Measurements from ENCODE around the gene PCYOX1L. TPM values are rescaled to one million over a fixed set of nuclear protein-coding genes. Genes with fewer than 3 reads are reported as not detected.

PCYOX1L gene
- total RNA-seq, 4 donors from 2014 or later = 2.1 to 4.6 (median 3.1) TPM

DNA sequence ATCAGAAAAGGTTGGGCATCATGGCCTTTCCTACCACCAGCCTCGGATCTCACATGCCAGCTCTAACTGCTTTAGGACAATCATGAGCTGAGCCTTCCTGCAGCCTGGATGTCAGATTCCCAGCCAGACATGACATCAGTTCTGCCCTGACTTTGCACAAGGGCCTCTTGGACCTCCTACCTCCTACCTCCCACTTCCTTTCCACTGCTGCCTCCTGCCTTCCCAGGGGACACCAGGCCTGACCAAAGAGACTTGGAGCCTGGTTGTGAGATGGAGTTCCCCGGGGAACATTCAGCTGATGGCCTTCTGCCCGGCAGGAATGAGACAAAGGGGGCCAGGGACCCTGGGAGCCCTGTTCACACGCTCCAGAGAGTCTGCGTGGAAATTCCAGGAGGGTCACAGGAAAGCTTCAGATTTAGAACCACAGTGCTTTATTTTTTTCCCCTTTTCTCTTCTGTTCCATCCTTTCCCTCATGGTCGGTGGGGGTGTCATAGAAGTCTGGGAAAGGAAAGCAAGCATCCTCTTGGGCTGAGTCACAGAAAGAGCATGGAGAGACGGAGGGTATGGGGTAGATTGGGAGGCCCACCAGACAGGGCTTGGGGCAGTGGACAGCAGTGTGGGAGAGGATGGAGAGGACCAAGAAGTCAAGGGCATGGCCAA lies 56.7 kb downstream of the PCYOX1L start:
- peaks cover 0 to 59% (median 6%) of the 10 kb centered on the region in 3 donors for H3K4me1 ChIP-seq
- intact Hi-C loops (cut with DNase I) = loop anchor here (2.0 kb wide), 1 partner anchor 42 kb away; no protein-coding TSS in a partner anchor
- H3K9me3 ChIP-seq = no peaks in the 10 kb centered on the region
- no peak for TF ChIP-seq POLR2A (IDR thresholded peaks at IDR 0.05)
- TF ChIP-seq, protein P1, sequence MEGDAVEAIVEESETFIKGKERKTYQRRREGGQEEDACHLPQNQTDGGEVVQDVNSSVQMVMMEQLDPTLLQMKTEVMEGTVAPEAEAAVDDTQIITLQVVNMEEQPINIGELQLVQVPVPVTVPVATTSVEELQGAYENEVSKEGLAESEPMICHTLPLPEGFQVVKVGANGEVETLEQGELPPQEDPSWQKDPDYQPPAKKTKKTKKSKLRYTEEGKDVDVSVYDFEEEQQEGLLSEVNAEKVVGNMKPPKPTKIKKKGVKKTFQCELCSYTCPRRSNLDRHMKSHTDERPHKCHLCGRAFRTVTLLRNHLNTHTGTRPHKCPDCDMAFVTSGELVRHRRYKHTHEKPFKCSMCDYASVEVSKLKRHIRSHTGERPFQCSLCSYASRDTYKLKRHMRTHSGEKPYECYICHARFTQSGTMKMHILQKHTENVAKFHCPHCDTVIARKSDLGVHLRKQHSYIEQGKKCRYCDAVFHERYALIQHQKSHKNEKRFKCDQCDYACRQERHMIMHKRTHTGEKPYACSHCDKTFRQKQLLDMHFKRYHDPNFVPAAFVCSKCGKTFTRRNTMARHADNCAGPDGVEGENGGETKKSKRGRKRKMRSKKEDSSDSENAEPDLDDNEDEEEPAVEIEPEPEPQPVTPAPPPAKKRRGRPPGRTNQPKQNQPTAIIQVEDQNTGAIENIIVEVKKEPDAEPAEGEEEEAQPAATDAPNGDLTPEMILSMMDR (IDR thresholded peaks at IDR 0.05) = no peak
- 42 to 68% methylated on average over 4 to 7 of the region's 7 CpGs for WGBS, 2 donors
- H3K4me3 ChIP-seq = peak overlapping the region in 3 of 4 donors; percentile 51 to 66 (median 52)
- no peaks in the 10 kb centered on the region for H3K27me3 ChIP-seq
- peak overlapping the region; percentile 53 to 90 (median 88) for H3K27ac ChIP-seq
- DNase-seq = no peak
- peaks cover 0 to 10% (median 7%) of the 10 kb centered on the region in 3 donors for H3K36me3 ChIP-seq

DNA sequence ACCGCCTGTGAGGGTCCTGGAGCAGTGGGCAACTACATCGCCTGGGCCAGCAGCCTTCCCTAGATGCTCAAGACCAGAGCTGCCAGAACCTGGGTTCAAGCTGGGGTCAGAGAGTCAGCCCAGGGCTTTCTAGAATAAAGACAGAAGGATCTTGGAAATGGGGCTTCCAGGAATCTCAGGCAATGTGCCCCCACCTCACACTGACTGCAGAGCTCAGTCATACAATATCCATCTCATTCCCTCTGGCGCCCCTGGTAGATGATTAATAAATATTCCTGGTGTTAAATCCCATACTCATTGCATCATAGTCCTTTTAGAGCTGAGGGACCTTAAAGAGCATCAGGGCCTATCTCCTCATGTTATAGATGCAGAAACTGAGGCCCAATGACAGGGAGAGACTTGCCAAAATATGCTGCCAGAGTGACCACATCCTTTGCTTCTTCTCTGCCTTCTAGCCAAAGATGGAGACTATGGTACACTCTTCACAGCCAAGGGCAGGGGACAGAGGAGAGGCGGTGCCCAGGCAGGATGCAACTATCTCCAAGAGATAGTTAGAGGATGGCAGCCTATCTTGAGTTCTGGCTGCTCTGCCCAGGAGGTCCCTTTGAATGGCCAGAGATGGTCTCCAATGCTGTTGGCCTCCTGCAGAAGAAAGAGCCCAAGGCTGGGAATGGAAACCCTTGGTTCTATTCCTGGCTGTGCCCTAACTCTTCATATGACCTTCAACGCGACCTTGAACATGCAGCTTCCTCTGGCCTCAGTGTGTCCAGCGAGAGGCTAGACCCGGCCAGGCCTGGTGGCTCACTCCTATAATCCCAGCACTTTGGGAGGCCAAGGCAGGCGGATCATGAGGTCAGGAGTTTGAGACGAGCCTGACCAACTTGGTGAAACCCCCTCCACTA lies 57.5 kb downstream of the PCYOX1L start:
- no peaks in the 10 kb centered on the region for H3K27me3 ChIP-seq
- DNase-seq = no peak
- TF ChIP-seq POLR2A (IDR thresholded peaks at IDR 0.05) = no peak
- TF ChIP-seq, protein P1 (IDR thresholded peaks at IDR 0.05) = no peak
- H3K4me1 ChIP-seq = peaks cover 0 to 66% (median 12%) of the 10 kb centered on the region in 3 donors
- peak overlapping the region; percentile 53 to 90 (median 88) for H3K27ac ChIP-seq
- intact Hi-C loops (cut with DNase I) = loop anchor here (2.0 kb wide), 1 partner anchor 43 kb away; no protein-coding TSS in a partner anchor
- 62 to 71% methylated on average over 5 to 8 of the region's 10 CpGs for WGBS, 2 donors
- peaks cover 0 to 7% (median 1%) of the 10 kb centered on the region in 3 donors for H3K36me3 ChIP-seq
- H3K4me3 ChIP-seq = peak overlapping the region in 3 of 4 donors; percentile 51 to 66 (median 52)
- H3K9me3 ChIP-seq = no peaks in the 10 kb centered on the region

DNA sequence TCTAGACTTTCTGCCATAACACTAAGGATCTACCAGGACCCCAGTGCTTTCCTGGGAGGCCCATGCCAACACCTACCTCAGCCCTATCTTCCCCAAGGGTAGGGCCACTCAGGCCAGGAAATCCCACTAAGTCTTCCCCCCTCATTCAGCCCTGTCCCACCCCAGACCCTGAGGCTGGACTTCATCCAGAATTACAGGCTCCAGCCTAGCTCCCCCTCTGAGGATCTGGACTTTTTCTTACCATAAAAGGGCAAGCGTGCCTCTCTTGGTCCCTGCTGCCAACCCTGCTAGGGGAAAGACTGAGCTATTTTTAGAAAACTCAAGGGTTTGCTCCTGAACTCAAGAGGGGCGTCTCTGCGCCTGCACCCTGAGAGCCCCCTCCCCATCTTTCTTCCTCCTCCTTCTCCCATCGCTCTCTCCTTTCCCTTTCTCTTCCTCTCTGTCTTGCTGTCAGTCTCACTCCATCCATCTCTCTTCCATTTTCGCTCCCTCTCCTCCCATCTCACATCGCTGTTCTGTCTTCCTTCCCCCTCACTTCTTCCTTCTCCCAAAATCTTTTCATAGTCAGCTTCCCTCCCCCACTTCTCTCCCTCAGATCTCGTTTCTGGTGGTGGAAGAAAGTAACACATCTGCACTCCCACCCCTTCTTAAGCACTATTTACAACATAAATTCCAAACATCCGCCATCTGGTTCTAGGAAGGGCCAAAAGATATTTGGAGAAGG lies 59.3 kb downstream of the PCYOX1L start:
- peak overlapping the region; percentile 53 to 90 (median 88) for H3K27ac ChIP-seq
- 45 to 56% methylated on average over 8 of the region's 8 CpGs for WGBS, 2 donors
- no peaks in the 10 kb centered on the region for H3K27me3 ChIP-seq
- peak overlapping the region in 3 of 4 donors; percentile 25 to 66 (median 51) for H3K4me3 ChIP-seq
- no peaks in the 10 kb centered on the region for H3K9me3 ChIP-seq
- intact Hi-C loops (cut with DNase I) = no loop called here
- no peak for TF ChIP-seq POLR2A (IDR thresholded peaks at IDR 0.05)
- TF ChIP-seq, protein P1 (IDR thresholded peaks at IDR 0.05) = no peak
- DNase-seq = no peak
- H3K4me1 ChIP-seq = peaks cover under 1 to 81% (median 27%) of the 10 kb centered on the region in 3 donors
- peaks cover 0 to 9% (median 0%) of the 10 kb centered on the region in 3 donors for H3K36me3 ChIP-seq

DNA sequence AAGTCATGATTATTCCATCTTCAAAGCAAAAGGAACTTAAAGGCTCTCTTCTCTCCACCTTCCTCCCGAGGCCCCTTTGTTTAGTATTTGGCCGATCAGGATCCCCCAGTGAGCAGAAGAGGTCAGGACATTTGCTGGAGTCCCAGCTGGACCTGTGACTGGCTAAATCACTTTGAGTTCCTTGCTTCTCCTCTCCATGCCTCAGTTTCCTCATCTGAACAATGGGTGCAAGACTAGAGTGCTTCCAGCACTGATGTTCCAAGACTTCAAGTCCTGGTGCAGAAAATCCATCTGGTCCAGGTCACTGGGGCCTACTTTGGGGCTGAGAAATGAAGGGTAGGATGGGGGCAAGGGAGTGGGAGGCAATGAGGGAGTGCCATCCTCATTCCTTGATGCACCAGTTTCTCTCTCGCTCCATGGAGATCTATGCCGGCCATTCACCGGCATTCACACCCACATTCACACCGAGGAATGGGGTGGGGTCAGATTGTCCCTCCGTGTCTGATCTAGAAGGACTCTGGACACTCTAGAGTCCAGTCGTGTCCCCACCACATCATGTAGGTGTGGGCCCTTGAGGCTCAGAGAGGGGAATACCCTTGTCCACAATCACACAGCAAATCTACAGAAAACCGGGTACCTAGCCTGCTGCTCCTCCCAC lies 60.0 kb downstream of the PCYOX1L start:
- Histone ChIP-seq H3K9me3 (no peaks in the 10 kb centered on the region), H3K4me3 (peak overlapping the region in 3 of 4 donors; percentile 13 to 66 (median 25)), H3K4me1 (peaks cover 7 to 82% (median 34%) of the 10 kb centered on the region in 3 donors), H3K27ac (peak overlapping the region; percentile 53 to 90 (median 88)), H3K36me3 (peaks cover 0 to 9% (median 0%) of the 10 kb centered on the region in 3 donors), H3K27me3 (no peaks in the 10 kb centered on the region)
- DNase-seq = no peak
- intact Hi-C loops (cut with DNase I) = no loop called here
- TF ChIP-seq, protein P1 (IDR thresholded peaks at IDR 0.05) = no peak
- TF ChIP-seq POLR2A (IDR thresholded peaks at IDR 0.05) = no peak
- WGBS, 2 donors = 53 to 60% methylated on average over 8 to 9 of the region's 9 CpGs

Data from esophagus squamous epithelium (tissue), 5 donors.